Skeletal muscle cell (primary cell): ENCODE results near the gene BCL2L15.

Experiments
- DNase-seq: peaks from one replicate; pipeline ENCODE4 v3.0.0-alpha.2; 2010; ENCODE audit warnings: low read depth
- H3K4me3 ChIP-seq: 2 replicates; pipeline ENCODE4 v1.5.1; 2011; ENCODE audit warnings: low read depth, mild to moderate bottlenecking, control low read depth, low read length, moderate library complexity

Gene BCL2L15

DNA sequence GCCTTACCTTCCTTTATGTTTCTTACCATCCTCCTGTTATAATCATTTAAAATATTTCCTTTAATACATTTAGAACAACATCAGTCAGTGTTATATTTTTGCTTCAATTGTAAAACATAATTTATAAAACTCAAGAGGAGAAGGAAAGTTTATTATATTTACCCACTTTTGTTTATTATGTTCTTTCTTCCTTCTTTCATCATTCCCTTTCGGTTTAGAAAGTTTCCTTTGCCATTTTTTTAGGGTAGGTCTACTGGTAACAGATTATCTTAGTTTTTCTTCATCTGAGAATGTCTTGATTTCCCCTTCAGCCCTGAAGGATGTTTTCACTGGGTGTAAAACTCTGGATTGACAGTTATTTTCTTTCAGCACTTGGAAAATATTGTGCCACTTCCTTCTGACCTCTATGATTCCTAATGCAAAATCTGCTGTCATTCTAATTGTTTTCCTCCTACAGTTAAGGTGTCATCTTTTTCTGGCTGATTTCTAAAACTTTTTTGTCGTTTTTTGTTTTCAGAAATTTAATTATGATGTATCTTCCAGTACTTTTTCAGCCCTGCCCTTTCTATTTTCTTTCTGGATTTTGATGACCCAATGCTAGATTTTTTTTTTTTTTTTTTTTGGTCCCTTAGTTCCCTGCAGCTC lies 40.9 kb downstream of the BCL2L15 start:
- no peak for DNase-seq
- H3K4me3 ChIP-seq = no peak overlapping the region

DNA sequence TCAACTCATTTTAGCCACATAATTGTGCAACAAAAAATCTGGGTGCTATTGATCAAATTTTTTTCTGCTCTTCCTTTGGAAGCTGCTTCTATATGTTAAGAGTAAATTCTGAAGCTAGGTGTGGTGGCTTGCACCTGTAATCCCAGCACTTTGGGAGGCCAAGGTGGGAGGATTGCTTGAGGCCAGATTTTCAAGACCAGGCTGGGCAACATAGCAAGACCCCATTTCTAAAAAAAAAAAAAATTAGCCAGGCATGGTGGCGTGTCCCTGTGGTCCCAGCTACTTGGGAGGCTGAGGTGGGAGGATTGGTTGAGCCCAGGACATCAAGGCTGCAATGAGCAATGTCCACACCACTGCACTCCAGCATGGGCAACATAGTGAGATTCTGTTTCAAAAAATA lies 50.8 kb downstream of the BCL2L15 start:
- no peak for DNase-seq
- H3K4me3 ChIP-seq = no peak overlapping the region

DNA sequence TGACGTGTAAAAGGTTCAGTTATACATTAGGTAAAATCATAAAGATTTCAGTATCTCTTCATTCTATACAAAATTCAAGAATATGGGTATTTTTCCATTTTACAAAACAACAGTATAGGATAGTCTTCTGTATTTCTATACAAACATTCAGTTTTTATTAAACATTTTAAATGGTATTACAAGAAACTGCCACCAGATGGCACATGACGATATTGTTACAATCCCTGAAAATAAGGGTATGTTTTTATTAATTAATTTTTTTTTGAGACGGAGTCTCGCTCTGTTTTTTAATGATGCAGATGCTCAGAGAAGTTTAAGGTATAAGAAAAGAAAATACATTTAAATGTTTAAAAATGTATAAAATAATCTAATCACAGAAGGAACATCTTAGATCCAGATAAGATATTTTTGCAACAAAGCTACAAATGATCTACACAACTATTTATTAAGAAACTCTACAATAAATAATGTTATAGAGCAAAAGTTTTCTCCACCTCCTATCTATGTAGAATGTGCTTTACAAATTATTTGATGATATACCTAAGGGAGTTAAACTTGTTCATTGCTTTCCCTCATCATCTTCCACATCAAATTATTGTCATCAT lies 51.6 kb downstream of the BCL2L15 start:
- DNase-seq = peak; percentile 10
- H3K4me3 ChIP-seq = no peak overlapping the region

DNA sequence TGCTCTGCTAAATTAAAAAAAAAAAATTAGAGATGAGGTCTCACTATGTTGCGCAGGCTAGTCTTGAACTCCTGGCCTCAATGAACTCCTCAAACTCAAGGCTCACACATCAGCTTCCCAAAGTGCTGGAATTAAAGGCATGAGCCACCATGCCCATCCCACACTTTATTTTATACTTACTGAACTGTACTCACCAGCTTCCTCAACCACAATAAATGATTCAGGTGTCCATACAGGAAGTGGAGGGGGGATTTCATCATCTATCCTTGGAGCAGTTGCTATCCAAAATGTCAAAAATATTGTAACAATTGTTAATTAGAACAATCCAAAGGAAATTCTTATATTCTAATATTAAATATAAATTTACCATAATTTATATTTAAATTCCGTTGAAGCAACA lies 52.7 kb downstream of the BCL2L15 start:
- H3K4me3 ChIP-seq = no peak overlapping the region
- DNase-seq = no peak
